Vagina (tissue), 2 donors: Measurements from ENCODE around the gene LRRC8E. TPM values are rescaled to one million over a fixed set of nuclear protein-coding genes. Genes with fewer than 3 reads are reported as not detected.

Experiments
- DNase-seq, 2 donors: peaks; one replicate each; pipeline ENCODE4 v3.0.0-alpha.2; 2017; ENCODE audit errors: extremely low spot score in 2 of 2
- H3K27ac ChIP-seq: fragments of 200-600 bp; sonication (generic); one replicate; pipeline ENCODE4 v1.5.1; 2019
- H3K27me3 ChIP-seq: fragments of 200-600 bp; sonication (generic); one replicate; pipeline ENCODE4 v1.5.1; 2019
- H3K36me3 ChIP-seq, 2 donors: fragments of 200-600 bp; sonication (generic); one replicate each; pipeline ENCODE4 v1.5.1; 2017 to 2019
- H3K4me1 ChIP-seq: fragments of 200-600 bp; sonication (generic); one replicate; pipeline ENCODE4 v1.5.1; 2019
- H3K4me3 ChIP-seq, 2 donors: fragments of 200-600 bp; sonication (generic); 1 replicate in 1 of 2; 2 replicates in 1 of 2; pipeline ENCODE4 v1.5.1; 2016 to 2019
- H3K9me3 ChIP-seq: fragments of 200-600 bp; sonication (generic); one replicate; pipeline ENCODE4 v1.5.1; 2019
- CTCF ChIP-seq, 3 experiments: fragments of 450-650 bp in 2 of 3; fragments of 200-600 bp in 1 of 3; sonication (generic) in 1 of 3; IDR thresholded peaks; one replicate each; pipeline ENCODE4 v1.5.1; 2017 to 2019; ENCODE audit warnings: antibody characterized with exemption in 3 of 3, mild to moderate bottlenecking in 2 of 3, moderate library complexity in 2 of 3
- POLR2A ChIP-seq, 2 donors: fragments of 450-650 bp; IDR thresholded peaks; one replicate each; pipeline ENCODE4 v1.6.1; 2017; ENCODE audit warnings: antibody characterized with exemption in 2 of 2, mild to moderate bottlenecking in 2 of 2, moderate library complexity in 2 of 2
- POLR2AphosphoS5 ChIP-seq, 2 donors: sonication (generic); formaldehyde crosslinking; IDR thresholded peaks; one replicate each; pipeline ENCODE4 v1.9.0; 2017; ENCODE audit warnings: antibody characterized with exemption in 2 of 2, mild to moderate bottlenecking in 2 of 2, low read depth in 1 of 2; ENCODE audit not compliant: insufficient read depth in 1 of 2
- intact Hi-C: fragments of 100-400 bp; cut with DNase I; formaldehyde crosslinking; loops from one replicate; pipeline ENCODE4 v1.15.1; 2023
- total RNA-seq: library from RNA; depleted of rRNA; stranded (reverse); fragments of >200 nt; gene quantifications from one replicate; pipeline ENCODE4 v1.2.3, GENCODE V29; 2016

The LRRC8E gene
- total RNA-seq, 1 donor from 2014 or later = 6.6 TPM

GRCh38 chr19:7868671-7869452 lies 19.4 kb upstream of the LRRC8E start:
- TF ChIP-seq POLR2A (IDR thresholded peaks at IDR 0.05) (no peak), CTCF (IDR thresholded peaks at IDR 0.05) (peak; percentile 9 to 59 (median 39))
- DNase-seq = no peak
- no peak overlapping the region for H3K27ac ChIP-seq
- intact Hi-C loops = no loop called here
- peaks cover 52% of the 10 kb centered on the region for H3K4me1 ChIP-seq
- H3K36me3 ChIP-seq = no peaks in the 10 kb centered on the region
- no peaks in the 10 kb centered on the region for H3K9me3 ChIP-seq
- no peaks in the 10 kb centered on the region for H3K27me3 ChIP-seq
- H3K4me3 ChIP-seq = peak overlapping the region; percentile 44 to 47

GRCh38 chr19:7869453-7869909 lies 18.8 kb upstream of the LRRC8E start:
- Histone ChIP-seq H3K27ac (peak overlapping the region; percentile 6), H3K9me3 (no peaks in the 10 kb centered on the region), H3K4me3 (peak overlapping the region; percentile 44 to 47), H3K4me1 (peaks cover 57% of the 10 kb centered on the region), H3K36me3 (no peaks in the 10 kb centered on the region), H3K27me3 (no peaks in the 10 kb centered on the region)
- TF ChIP-seq CTCF (IDR thresholded peaks at IDR 0.05) (peak in 2 of 3 experiments; percentile 2 to 18), POLR2A (IDR thresholded peaks at IDR 0.05) (no peak), POLR2AphosphoS5 (IDR thresholded peaks at IDR 0.05; ENCODE audit: insufficient read depth in 1 of 2, low read depth in 1 of 2) (no peak)
- intact Hi-C loops = no loop called here
- no peak for DNase-seq

GRCh38 chr19:7869910-7870511 lies 18.3 kb upstream of the LRRC8E start:
- intact Hi-C loops = no loop called here
- H3K4me1 ChIP-seq = peaks cover 60% of the 10 kb centered on the region
- no peak for DNase-seq

GRCh38 chr19:7870571-7871436 lies 17.5 kb upstream of the LRRC8E start:
- Histone ChIP-seq H3K4me1 (peaks cover 60% of the 10 kb centered on the region), H3K9me3 (no peaks in the 10 kb centered on the region), H3K27me3 (no peaks in the 10 kb centered on the region), H3K4me3 (no peak overlapping the region), H3K36me3 (no peaks in the 10 kb centered on the region), H3K27ac (no peak overlapping the region)
- intact Hi-C loops = no loop called here
- TF ChIP-seq CTCF (IDR thresholded peaks at IDR 0.05) = no peak
- no peak for TF ChIP-seq POLR2A (IDR thresholded peaks at IDR 0.05)
- no peak for TF ChIP-seq POLR2AphosphoS5 (IDR thresholded peaks at IDR 0.05; ENCODE audit: insufficient read depth in 1 of 2, low read depth in 1 of 2)
- no peak for DNase-seq

More at GRCh38 chr19:7869910-7870511, 18.3 kb upstream of the LRRC8E start:
- no peak for TF ChIP-seq POLR2AphosphoS5 (IDR thresholded peaks at IDR 0.05; ENCODE audit: insufficient read depth in 1 of 2, low read depth in 1 of 2)
- no peak for TF ChIP-seq POLR2A (IDR thresholded peaks at IDR 0.05)
- no peak for TF ChIP-seq CTCF (IDR thresholded peaks at IDR 0.05)
- Histone ChIP-seq H3K4me3 (peak overlapping the region; percentile 44 to 47), H3K27ac (peak overlapping the region; percentile 6), H3K36me3 (no peaks in the 10 kb centered on the region), H3K9me3 (no peaks in the 10 kb centered on the region), H3K27me3 (no peaks in the 10 kb centered on the region)
